Middle frontal gyrus (tissue), 1 donor: ENCODE data around the gene CD36.

Source experiments
- DNase-seq: peaks from one replicate; pipeline ENCODE4 v3.0.0-alpha.2; 2015; ENCODE audit warnings: low spot score; ENCODE audit errors: extremely low spot score

CD36 gene

DNA sequence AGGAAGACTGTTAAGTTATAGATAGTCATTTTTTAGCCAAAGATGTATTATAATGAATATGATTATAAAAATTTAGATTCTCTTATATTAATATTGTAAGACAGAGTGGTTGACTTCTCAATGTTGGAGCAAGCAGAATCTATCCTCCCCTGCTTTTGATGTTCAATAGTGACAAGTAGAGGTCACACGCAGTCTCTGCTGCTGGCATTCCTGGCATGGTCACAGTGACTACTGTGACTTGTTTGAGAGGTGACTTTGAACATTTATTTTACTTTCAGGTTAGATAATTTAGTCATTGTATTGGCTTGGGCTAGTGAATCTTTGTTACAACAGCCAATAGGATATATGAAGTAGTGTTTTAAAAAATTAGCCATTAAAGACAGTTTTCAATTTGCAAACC lies 13.7 kb upstream of the CD36 start:
- DNase-seq: no peak

DNA sequence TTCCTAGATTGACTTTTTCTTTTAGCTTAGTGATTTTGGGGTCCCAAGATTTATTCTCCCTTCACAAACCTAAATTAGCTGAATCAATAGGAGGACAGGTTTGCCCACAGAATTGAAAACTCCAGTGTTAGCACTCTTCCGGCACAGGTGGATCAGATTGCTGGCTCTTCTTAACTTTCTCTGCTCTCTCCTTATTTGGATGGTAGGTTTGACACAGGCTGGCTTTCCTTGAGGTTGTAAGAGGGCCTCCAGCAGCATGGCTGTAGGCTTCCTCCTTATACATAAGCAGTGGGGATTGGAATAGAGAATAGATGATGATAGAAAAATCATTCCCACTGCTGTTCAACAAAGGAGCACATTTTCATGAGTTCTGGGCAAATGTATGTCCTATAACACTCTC lies 9.4 kb upstream of the CD36 start:
- DNase-seq: no peak

DNA sequence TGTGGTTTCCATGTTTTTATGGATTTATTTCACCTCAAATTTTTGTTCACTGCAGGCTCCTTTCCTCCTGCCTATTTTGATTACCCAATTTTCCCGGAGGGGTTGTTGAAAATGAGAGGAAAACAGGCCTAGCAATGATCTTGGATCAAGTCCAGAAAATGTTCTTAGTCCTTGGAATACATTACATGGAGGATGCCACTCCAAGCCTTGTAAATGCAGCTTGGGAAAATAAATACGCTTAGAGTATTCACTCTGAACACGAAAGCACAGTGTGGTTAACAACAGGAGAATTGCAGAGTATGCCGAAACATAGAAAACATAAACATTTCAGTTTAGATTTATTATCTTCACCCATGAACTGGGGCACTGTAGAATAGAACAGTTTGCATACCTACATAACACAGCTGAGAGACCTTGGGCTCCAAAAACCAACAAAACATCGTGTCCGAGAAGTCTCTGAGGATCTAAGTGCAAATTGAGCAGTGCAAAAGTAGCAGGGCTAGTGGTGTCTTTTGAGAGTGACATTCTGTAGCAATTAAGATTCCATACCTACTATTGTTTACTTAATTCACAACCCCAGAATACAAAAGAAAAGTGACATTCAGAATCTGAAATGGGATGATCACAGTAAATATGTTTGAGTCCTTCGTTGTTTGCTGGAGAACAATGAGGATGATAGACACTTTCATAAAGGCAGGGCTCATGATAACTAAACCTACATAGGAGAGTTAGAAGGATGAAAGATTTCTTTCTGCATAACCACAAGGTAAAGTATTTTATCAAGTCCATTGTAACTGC lies 7.6 kb upstream of the CD36 start:
- DNase-seq: no peak

DNA sequence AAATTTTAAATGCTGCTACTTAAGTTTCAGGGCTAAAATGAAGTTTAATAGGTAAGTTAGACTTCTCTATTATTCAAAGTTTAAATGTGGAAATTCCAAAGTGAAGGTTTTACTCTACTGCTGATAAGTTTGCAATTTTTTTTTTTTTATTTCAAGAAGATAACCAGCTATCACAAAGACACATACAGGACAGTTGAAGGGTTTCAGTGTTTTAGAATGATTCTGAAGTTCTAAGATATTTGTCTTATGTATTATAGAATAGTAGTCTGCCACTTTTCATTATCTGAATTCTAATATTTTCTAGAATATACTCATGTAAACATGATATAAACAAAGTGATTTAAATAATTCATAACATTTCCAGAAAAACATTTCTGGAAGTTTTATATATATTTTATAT lies 7.0 kb upstream of the CD36 start:
- no peak for DNase-seq

DNA sequence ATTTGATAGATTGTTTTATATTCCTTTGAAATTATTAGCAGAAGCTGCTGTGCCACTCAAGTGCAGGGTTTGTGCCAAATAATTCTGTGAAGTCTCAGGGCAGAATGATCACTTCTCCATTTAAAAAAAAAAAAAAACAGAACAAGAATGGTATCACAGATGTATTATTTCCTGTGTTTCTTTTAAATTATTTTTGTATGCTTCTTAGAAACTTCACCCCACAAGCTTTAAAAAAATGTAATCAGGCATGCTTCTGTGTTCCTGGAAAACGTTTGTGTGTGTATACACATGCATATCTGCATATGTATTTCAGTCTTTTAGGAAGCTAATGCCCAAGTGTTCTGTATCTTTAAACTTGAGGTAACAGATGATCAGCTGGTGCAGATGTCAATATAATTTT lies 6.3 kb upstream of the CD36 start:
- DNase-seq: no peak

DNA sequence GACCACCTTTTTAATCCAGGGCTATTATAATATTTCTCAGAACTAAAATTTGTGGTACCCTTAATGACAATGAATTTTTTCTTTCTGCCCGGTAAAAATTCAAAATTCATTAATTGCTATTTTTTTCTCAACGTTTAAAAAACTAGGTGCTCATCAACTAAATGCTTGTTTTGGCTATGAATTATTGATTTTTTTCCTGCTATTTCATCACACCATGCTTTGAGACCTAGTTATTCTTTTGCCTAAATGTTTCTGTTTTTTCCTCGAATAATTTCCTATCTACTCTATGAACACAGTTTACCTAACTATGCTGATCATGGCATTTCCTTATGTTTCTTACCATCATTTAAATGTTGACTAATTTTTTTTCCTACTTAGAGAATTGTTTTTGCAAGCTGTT lies 5.6 kb upstream of the CD36 start:
- no peak for DNase-seq

DNA sequence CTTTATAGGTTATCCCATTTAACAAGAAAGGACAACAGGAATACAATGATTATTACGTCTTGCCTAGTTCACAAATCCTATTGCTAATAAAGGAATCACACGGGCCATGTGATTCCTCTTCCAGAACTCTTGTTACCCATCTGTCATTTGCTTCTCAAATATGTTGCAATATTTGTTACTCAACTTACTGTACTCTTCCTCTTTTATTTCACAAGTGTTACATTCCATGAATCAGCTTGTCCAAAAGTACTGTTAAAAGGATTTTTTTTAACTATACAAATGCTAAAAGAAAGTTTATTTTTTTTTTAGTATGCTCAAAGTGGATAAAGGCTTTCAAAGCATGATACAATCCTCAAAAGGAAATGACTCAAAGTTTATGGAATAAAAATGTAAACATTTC lies 3.9 kb upstream of the CD36 start:
- DNase-seq: no peak

DNA sequence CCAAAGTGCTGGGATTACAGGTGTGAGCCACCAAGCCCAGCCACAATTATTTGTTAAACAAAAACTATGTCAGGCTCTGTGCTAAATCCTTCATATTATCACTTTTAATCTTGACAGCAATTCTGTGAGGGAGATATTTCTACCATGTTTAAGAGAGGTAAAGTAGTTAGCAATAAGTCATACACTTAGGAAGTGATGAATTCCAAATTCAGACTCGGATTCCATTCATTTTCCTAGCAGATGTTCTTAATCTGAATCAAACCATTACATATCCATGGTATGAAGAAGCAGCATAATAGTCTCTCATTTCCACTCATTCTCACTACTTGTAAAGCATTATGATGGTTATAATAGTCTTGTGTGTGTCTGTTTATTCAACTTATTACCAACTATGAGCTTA lies 2.9 kb upstream of the CD36 start:
- DNase-seq: no peak

DNA sequence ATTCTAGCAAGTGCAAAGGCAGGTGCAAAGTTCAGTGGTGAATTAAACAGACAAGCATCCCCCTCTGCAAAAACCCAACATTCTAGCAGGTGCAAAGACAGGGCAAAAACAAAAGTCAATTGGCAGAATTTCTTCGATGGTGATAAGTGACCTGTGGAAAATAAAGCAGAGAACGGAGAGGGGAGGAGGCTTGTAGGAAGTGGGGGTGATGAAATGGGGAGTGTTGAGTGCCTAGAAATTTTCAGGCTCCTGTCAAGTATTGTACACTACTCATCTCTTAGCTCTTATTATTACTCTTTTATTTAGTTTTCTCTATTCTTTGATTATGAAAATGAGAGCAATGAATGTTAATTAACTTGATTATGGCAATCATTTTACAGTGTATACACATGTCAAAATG lies 2.4 kb upstream of the CD36 start:
- no peak for DNase-seq

DNA sequence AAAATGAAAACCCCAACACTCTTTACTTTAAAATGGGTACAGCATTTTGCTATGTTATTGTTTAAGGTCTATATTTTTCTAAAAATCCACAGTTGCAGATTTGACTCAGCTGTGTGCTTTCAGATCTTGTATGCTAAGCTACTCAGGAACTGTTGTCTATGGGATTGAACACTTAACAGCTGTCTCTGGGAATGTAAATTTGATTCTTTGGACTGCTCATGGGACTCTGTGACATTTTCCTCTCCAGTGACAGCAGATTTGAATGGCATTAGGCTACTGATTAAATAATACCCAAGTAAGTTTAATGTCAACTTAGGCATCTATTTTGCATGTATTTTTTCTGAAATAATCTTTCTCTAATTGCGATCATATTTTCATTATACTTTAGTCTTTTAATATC lies 1.7 kb upstream of the CD36 start:
- no peak for DNase-seq

DNA sequence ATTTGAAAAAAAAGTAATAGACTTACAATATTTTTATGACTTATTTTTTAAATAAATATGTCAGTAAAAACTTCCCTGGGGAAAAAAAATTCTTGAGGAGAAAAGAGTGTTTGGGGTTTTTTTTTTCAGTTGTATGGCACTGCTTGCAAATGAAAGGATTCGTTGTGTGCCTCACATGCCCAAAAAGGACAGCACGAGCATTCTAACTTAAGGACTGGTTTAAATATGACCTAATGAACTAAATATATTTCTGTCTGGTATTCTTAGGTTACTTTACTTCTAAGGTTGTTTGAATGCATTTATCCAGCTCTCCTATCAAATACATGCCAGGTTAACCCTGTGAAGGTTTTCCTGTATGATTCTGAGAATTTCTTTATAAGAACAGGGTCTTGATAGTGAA lies 988 bp upstream of the CD36 start:
- no peak for DNase-seq

DNA sequence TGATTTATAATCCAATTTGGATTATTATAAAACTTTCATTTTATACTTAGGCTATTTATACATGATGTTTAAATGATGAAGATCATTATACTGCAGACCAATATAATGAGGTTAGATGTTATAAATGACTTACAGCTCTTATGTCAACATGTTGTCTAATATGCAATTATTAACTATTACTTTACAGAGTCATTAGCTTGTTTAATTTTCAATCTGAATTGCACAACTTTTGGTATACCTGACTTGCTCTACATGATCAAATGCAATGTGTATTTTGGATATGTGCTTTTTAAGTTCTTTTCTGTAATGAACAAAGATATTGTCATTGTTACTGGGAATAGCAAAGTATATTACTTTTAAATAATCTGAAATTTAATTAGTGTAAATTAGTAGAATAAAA lies 569 bp downstream of the CD36 start:
- DNase-seq: no peak

DNA sequence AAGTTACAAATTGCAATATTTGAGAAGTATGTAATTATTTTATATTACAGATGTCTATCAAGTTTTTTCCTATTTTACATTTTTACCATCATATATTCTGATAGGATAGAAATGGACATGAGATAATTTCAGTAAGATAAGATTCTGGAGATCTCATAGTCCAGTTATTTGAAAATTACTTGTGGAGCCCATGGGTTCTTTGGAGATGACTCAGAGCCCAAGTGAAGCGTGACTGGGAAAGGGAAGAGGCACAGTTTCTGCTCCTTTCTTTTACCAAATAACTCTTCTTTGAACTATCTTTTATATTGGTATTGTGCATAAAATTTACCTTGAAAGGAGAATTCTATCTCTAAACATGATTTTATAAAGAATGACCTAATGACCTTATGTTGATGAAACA lies 2.4 kb downstream of the CD36 start:
- no peak for DNase-seq

DNA sequence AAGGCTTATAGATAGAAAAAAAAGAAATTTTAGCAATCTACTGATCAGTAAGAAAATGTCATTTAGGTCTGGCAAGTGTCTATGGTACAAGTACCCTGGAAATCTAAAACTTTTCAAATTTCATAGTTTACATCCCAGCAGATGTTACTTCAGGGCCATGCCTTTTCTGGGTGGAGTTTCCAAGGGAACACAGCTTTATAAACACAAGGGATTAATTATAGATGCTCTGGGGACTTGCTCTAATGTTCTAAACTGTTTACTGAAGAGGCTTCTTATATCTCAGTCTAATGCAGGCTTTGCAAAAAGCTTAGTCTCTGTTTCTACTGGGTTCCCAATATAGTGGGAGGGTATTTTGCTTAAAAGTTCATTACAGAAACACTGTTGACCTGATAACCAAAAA lies 3.1 kb downstream of the CD36 start:
- DNase-seq: no peak

DNA sequence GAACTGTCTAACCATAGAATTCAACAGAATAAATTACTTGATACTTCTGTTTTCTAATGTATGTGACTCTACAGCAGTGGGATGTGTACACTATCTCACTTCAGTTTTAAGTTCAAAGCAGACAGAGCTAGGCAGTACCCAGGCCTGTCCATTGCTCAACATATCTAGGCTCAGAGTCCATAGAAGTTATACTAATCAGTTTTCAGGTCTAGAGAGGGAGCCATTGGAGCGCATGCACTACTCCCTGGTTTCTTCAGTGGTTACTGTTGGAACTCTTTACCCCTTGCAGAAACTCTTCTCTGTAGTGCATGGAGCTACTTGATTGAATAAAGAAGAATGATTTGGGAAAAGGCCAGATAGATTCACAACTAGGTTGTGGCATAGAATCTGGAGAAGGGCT lies 4.4 kb downstream of the CD36 start:
- DNase-seq: no peak

DNA sequence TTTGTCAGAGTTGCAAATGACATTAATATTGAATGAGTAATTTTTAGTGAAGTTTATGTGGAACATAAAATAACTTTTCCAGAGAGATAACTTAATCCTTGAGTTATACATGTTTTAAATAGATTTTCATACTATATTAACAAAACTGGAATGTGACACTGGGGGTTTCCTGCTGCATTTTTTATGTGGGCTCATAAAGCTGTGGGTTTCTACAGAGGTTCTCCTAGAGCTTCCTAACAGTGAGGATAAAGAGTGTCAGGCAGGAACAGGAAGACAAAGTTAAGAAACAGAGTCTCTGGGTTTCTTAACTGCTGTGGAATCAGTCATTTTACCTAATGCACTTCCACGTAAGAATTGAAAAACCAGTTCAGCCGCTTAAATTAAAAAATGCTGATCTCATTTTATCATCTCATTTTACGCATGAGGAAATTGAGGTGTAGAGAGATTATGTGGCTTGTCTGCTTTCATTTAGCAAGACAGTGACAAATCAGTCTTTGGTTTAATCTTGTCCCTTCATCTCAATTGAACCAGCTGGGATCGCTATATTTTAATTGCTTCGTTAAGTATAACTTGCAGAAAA lies 5.0 kb downstream of the CD36 start:
- no peak for DNase-seq

DNA sequence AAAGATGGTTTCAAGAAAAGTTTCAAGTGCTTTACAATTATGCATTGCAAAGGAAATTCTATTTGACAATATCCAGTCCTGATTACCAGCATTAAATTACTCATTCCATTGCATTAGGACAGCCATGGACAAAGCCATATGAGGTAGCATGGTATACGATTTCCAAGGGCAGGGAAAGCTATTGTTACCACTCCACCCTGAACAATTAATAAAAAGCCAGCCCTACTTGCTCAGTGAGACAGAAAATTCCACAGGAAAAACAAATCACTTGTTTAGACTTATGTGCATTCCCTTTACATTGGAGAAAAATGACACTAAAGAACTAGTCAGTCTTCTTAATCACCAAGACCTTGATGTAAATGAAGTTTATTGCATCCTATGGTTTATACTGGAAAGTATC lies 5.6 kb downstream of the CD36 start:
- no peak for DNase-seq

DNA sequence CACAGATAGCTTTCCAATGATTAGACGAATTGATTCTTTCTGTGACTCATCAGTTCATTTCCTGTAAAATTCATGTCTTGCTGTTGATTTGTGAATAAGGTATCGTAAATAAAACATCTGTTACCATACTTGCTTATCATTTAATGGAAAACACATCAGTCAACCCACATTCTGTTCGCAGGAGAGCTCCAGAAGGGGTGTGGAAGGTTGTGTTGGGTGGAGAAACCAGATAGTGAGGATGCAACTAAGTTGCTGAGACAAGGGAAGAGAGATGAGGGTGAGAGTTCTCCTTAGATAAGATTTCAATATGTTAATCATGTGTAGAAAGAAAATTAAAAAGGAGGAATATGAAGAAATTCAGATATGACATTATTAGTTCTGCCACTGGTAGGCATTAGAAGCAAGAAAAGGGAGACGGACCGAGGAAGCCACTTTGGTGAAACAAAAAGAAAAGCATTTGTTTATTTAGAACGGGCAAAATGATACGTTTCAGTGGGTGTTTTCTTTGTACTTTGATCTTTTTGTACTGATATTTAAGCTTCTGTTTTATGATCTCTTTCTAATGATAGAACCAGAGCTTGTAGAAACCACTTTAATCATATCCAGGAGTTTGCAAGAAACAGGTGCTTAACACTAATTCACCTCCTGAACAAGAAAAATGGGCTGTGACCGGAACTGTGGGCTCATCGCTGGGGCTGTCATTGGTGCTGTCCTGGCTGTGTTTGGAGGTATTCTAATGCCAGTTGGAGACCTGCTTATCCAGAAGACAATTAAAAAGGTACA lies 7.8 kb downstream of the CD36 start:
- no peak for DNase-seq

DNA sequence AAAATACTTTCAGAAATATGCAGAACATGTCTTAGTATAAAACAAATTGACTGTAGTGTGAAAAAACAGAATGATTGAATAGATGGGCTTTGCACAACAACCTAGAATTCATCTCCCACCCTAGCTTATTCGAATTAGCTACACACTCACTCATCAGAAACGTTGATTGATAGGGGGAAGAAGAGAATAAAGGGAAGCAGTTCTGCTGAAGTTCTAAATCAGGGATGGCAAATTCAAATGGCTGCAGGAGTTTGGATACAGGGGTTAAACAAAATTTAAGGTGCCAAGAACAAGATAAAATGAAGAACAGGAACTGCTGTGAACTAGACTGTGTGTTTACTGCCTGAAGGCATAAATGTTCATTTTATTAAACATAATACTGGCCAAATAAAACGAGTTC lies 9.0 kb downstream of the CD36 start:
- no peak for DNase-seq

DNA sequence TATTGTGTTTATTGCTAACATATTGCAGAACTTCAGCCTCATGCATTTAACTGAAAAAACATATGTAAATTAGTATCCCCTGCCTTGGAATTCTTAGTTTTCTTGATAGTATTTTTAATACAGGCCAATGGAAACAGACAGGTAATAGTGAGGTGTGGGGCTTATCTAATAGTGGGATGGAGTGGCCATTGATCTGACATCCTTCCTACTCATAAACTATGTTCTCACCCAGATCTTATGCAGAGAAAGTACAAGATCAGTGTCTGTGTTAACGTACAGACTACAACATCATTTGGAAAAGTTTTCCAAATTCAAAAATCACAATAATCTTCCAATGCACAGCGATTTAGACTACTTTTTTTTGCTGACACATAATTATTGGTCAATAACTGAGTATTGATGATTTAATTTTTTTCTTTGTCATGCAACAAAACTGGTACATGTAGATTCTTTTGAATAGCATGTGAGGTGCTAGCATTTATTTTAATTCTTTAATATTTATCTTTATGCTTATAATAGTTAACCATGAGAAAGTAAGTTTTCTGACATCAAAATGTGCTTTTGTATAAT lies 9.7 kb downstream of the CD36 start:
- DNase-seq: no peak

DNA sequence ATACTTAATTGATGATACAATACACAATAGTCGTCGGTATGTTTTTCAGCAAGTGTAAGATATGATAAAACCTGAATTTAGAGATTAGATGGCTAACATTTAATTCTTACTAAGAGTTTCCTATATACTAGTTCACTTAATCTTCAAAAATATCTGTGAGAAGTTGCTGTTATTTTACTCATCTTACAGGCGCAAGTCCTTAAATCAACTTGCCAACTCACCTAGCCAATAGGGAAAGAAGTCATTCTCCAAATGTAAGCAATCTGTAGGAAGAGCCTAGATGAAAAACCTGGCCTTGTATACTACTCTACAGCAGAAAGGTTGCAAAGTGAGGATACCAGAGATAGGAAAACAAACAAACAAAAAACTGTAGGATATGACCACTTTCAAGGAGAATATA lies 10.6 kb downstream of the CD36 start:
- no peak for DNase-seq

DNA sequence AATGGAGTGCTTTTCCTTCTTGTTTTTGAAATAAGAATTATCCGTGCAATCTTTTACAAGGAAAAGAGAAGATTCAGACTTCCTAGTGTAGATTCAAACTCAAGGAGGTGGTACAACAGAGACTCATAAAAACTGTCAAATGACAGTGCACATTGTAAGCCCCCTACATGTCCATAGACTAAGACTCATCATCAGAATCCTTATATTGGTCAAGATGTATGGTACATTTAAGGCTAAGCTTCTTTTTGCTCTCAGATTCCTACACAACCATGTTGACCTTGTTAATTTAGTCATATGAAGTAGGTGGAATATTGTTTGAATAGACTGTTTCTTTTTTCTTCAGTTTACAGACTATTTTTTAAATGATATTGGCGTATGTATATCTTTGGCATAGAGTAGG lies 11.6 kb downstream of the CD36 start:
- no peak for DNase-seq
